ENCODE results near the gene SUN5. TPM values are rescaled to one million over a fixed set of nuclear protein-coding genes. Genes with fewer than 3 reads are reported as not detected.

SUN5 gene
- total and polyA plus RNA-seq, 2 donors (not counting 3 experiments of a cell fraction or from before 2014, with no cell fraction given), result not detected

DNA sequence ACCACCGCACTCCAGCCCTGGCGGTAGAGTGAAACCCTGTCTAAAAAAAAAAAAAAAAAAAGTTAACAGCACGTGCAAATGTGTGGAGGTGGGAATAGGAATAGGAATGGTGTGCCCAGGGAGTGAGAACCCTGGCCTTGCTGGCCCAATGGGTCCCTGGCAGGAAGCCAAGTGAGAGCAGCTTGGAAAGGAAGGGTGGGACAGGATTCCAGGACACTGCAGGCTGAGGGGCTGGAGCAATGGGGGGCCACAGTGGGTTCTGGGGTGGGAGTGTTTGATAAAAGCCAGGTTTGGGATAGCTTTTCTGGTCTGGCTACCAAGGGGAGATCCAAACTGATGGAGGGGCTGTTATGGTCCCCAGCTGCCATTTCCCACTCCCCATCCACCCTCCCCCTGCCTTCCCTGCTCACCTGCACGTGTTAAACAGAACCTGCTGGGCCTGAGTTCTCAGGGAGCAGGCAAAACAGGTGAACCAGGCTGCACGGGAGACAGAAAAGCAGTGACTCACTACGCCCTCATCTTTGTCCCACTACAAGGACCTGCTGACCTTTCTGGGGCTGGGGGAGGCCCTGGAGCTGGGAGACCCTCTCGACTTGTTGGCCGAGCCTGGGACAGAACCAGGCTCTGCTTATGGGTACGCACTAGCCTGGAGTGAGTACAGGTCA lies 3.3 kb downstream of the SUN5 start:
- dilution Hi-C loops (cut with MboI; ENCODE audit: extremely low pct_ligation_motif_present, low sequenced_read_pairs) (no loop called here), intact Hi-C loops (cut with micrococcal nuclease) (no loop called here)
- Histone ChIP-seq H3K27ac (ENCODE audit: insufficient read depth, low read depth, low read length) (no peak overlapping the region), H3K4me1 (ENCODE audit: control insufficient read depth, extremely low read depth, insufficient read depth, low read length) (no peaks in the 10 kb centered on the region), H3K27me3 (ENCODE audit: control insufficient read depth in 2 of 2, insufficient read depth in 2 of 2, low read length in 2 of 2) (no peaks in the 10 kb centered on the region), H3K9ac (replicated peaks; ENCODE audit: extremely low read depth, insufficient read depth, low read length) (no peak overlapping the region), H3K9me1 (replicated peaks; ENCODE audit: control insufficient read depth, extremely low read depth, insufficient read depth, low read length) (no peaks in the 10 kb centered on the region), H4K20me1 (replicated peaks; ENCODE audit: control insufficient read depth, extremely low read depth, insufficient read depth, low read length) (no peaks in the 10 kb centered on the region), H2AFZ (ENCODE audit: low read depth, low read length) (no peak overlapping the region), H3K4me3 (replicated peaks in 1 of 3; ENCODE audit: insufficient read depth in 1 of 3, low read depth in 1 of 3, low read length in 3 of 3) (no peak overlapping the region), H3K79me2 (ENCODE audit: control insufficient read depth, insufficient read depth, low read length) (no peaks in the 10 kb centered on the region), H3K4me2 (ENCODE audit: insufficient read depth, low read length) (no peak overlapping the region), H3K36me3 (ENCODE audit: control insufficient read depth in 2 of 2, extremely low read depth in 1 of 2, insufficient read depth in 2 of 2, low read length in 2 of 2) (no peaks in the 10 kb centered on the region), H3K9me3 (replicated peaks; ENCODE audit: control insufficient read depth, insufficient read depth, low read length) (no peaks in the 10 kb centered on the region)
- no TSS peak for BruUV-seq (replicated peaks)
- no peak for TF ChIP-seq POLR2A (IDR thresholded peaks at IDR 0.05; ENCODE audit: low read depth, low read length)
- TF ChIP-seq MYC (IDR thresholded peaks at IDR 0.05; ENCODE audit: low read depth, low read length), result no peak
- TF ChIP-seq FOS (IDR thresholded peaks at IDR 0.05; ENCODE audit: borderline replicate concordance, insufficient read depth, low read length), result no peak
- TF ChIP-seq, protein P1, sequence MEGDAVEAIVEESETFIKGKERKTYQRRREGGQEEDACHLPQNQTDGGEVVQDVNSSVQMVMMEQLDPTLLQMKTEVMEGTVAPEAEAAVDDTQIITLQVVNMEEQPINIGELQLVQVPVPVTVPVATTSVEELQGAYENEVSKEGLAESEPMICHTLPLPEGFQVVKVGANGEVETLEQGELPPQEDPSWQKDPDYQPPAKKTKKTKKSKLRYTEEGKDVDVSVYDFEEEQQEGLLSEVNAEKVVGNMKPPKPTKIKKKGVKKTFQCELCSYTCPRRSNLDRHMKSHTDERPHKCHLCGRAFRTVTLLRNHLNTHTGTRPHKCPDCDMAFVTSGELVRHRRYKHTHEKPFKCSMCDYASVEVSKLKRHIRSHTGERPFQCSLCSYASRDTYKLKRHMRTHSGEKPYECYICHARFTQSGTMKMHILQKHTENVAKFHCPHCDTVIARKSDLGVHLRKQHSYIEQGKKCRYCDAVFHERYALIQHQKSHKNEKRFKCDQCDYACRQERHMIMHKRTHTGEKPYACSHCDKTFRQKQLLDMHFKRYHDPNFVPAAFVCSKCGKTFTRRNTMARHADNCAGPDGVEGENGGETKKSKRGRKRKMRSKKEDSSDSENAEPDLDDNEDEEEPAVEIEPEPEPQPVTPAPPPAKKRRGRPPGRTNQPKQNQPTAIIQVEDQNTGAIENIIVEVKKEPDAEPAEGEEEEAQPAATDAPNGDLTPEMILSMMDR (IDR thresholded peaks at IDR 0.05; ENCODE audit: extremely low read depth in 1 of 2, insufficient read depth in 1 of 2, low read depth in 1 of 2, low read length in 2 of 2), result no peak
- TF ChIP-seq EZH2 (IDR thresholded peaks at IDR 0.05; ENCODE audit: borderline replicate concordance, low read depth, low read length, severe bottlenecking), result no peak
- TF ChIP-seq POLR2AphosphoS5 (IDR thresholded peaks at IDR 0.05; ENCODE audit: insufficient read depth, low read depth, low read length), result no peak
- TF ChIP-seq JUN (IDR thresholded peaks at IDR 0.05; ENCODE audit: borderline replicate concordance, insufficient read depth, insufficient read length, low read depth), result no peak
- TF ChIP-seq, protein P2, sequence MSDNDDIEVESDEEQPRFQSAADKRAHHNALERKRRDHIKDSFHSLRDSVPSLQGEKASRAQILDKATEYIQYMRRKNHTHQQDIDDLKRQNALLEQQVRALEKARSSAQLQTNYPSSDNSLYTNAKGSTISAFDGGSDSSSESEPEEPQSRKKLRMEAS (IDR thresholded peaks at IDR 0.05; ENCODE audit: insufficient read depth, insufficient read length), result no peak
- TF ChIP-seq GATA2 (IDR thresholded peaks at IDR 0.05; ENCODE audit: insufficient read depth, insufficient read length, low read depth, low read length), result no peak
- DNase-seq (ENCODE audit: low read depth, low spot score), result no peak
- CTCF ChIA-PET, result no interaction called here
- FAIRE-seq, result no peak
- POLR2A ChIA-PET, result no interaction called here
